ENCODE data around the gene SLN. TPM values are rescaled to one million over a fixed set of nuclear protein-coding genes. Genes with fewer than 3 reads are reported as not detected.

SLN gene
- total RNA-seq, 1 experiment from 2014 or later, result not detected

- H3K9me3 ChIP-seq (ENCODE audit: control insufficient read depth, low read depth, low read length), result no peaks in the 10 kb centered on the region
- H2BK120ac ChIP-seq (ENCODE audit: low read depth, low read length, poor library complexity, severe bottlenecking), result no peak overlapping the region
- H3K27me3 Mint-ChIP-seq (ENCODE audit: low read depth), result peaks cover 12% of the 10 kb centered on the region
- H2BK20ac ChIP-seq (ENCODE audit: low read depth, low read length, poor library complexity, severe bottlenecking), result no peak overlapping the region
- H4K5ac ChIP-seq (ENCODE audit: insufficient read length, low read depth, low read length), result no peak overlapping the region
- no peak for DNase-seq
- no peaks in the 10 kb centered on the region for H3K27me3 ChIP-seq (ENCODE audit: insufficient read depth, low read length)
- no peak overlapping the region for H4K91ac ChIP-seq (ENCODE audit: insufficient read length, low read depth, low read length)
- H3K36me3 Mint-ChIP-seq (ENCODE audit: insufficient read depth in 1 of 3, low read depth in 3 of 3), result peaks cover 0 to 11% (median 0%) of the 10 kb centered on the region in 3 experiments; a peak in 2 of 7 replicates
- H3K4me2 ChIP-seq (ENCODE audit: insufficient read depth, insufficient read length, low read length), result no peak overlapping the region
- no peak overlapping the region for H3K18ac ChIP-seq (ENCODE audit: insufficient read length, low read depth, low read length)
- no peak overlapping the region for H3K14ac ChIP-seq (ENCODE audit: insufficient read depth, low read length)
- no peak overlapping the region for H2BK15ac ChIP-seq (ENCODE audit: low read depth, low read length)
- H3K27ac ChIP-seq (ENCODE audit: insufficient read length, low read depth, low read length), result no peak overlapping the region
- no peak overlapping the region for H2AK5ac ChIP-seq (ENCODE audit: insufficient read length, low read length)
- H2BK12ac ChIP-seq (ENCODE audit: insufficient read length, low read depth, low read length), result no peak overlapping the region
- H3K79me2 ChIP-seq (ENCODE audit: insufficient read depth, low read length), result no peaks in the 10 kb centered on the region
- H3K4me3 Mint-ChIP-seq, result no peak overlapping the region
- H2BK5ac ChIP-seq (ENCODE audit: insufficient read length, low read length), result no peak overlapping the region
- no peaks in the 10 kb centered on the region for H3K23me2 ChIP-seq (ENCODE audit: insufficient read length, low read depth, low read length, poor library complexity, severe bottlenecking)
- H3K4ac ChIP-seq (ENCODE audit: low read depth, low read length), result no peak overlapping the region
- no peaks in the 10 kb centered on the region for H3K79me1 ChIP-seq (ENCODE audit: insufficient read depth, low read depth, low read length, poor library complexity, severe bottlenecking)
- H3K9me3 Mint-ChIP-seq, result peaks cover 2 to 11% of the 10 kb centered on the region in 2 experiments; a peak in 4 of 5 replicates
- no peak overlapping the region for H3K27ac Mint-ChIP-seq
- H3K23ac ChIP-seq (ENCODE audit: insufficient read length, low read depth, low read length), result no peak overlapping the region
- no peak overlapping the region for H4K8ac ChIP-seq (replicated peaks; ENCODE audit: insufficient read length, low read depth, low read length)
- H4K20me1 ChIP-seq (ENCODE audit: control insufficient read depth, insufficient read depth, insufficient read length), result no peaks in the 10 kb centered on the region
- no peaks in the 10 kb centered on the region for H3K4me1 ChIP-seq (ENCODE audit: insufficient read depth, low read length)
- peaks cover 12 to 20% of the 10 kb centered on the region in 2 experiments for H3K4me1 Mint-ChIP-seq
- no peak overlapping the region for H3K9ac ChIP-seq (ENCODE audit: extremely low read depth, insufficient read length, low read length)
- no peak overlapping the region for H3T11ph ChIP-seq (ENCODE audit: low read length)
- H3K56ac ChIP-seq (ENCODE audit: insufficient read length, low read depth, low read length), result no peak overlapping the region
- no CpG with 5 or more reads among the region's 3 CpGs for WGBS (ENCODE audit: extremely low coverage, insufficient read length, low lambda C conversion rate)
- H2AFZ ChIP-seq (ENCODE audit: low read length), result no peak overlapping the region
- TF ChIP-seq, protein P1, sequence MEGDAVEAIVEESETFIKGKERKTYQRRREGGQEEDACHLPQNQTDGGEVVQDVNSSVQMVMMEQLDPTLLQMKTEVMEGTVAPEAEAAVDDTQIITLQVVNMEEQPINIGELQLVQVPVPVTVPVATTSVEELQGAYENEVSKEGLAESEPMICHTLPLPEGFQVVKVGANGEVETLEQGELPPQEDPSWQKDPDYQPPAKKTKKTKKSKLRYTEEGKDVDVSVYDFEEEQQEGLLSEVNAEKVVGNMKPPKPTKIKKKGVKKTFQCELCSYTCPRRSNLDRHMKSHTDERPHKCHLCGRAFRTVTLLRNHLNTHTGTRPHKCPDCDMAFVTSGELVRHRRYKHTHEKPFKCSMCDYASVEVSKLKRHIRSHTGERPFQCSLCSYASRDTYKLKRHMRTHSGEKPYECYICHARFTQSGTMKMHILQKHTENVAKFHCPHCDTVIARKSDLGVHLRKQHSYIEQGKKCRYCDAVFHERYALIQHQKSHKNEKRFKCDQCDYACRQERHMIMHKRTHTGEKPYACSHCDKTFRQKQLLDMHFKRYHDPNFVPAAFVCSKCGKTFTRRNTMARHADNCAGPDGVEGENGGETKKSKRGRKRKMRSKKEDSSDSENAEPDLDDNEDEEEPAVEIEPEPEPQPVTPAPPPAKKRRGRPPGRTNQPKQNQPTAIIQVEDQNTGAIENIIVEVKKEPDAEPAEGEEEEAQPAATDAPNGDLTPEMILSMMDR (conservative IDR thresholded peaks at IDR 0.05), result no peak
Measured at GRCh38 chr11:107743191-107743590, 31.3 kb upstream of the SLN start.
